ENCODE data around the gene HTT-AS.

Gene HTT-AS
- 0 to 0.17 (median 0.09) reads per million in 3 donors for total RNA-seq

- peak within 1 kb of the TSS; percentile 84 for H3K27ac ChIP-seq (ENCODE audit: insufficient read depth, low read length, poor library complexity, severe bottlenecking)
- no peaks in the 10 kb centered on the region for H3K9me3 ChIP-seq (ENCODE audit: control insufficient read depth, low read length)
- H3K36me3 ChIP-seq (ENCODE audit: control insufficient read depth, insufficient read depth, low read length): no peaks in the 10 kb centered on the region
- peak within 1 kb of the TSS; percentile 89 for H3K4me3 ChIP-seq (ENCODE audit: insufficient read depth, low read depth, low read length, poor library complexity, severe bottlenecking)
- H3K27me3 ChIP-seq (replicated peaks; ENCODE audit: control insufficient read depth, insufficient read depth, low read length, poor library complexity, severe bottlenecking): no peaks in the 10 kb centered on the region
- H3K4me1 ChIP-seq (ENCODE audit: control insufficient read depth, insufficient read depth, low read length, poor library complexity, severe bottlenecking): peaks cover 6% of the 10 kb centered on the region
- DNase-seq: peak; percentile 94 to 99 (median 96)
Measured at GRCh38 chr4:3074078-3074845, at the start of gene HTT-AS, which contains the start of gene HTT. TSS of gene HTT-AS (minus strand) at chr4:3074538. TSS of gene HTT (plus strand) at chr4:3074681. CDS start at chr4:3074826, 145 bp downstream.

GRCh38 chr4:3123181-3123671, 48.9 kb upstream of the HTT-AS start:
- DNase-seq: no peak
- no peaks in the 10 kb centered on the region for H3K4me1 ChIP-seq (ENCODE audit: control insufficient read depth, insufficient read depth, low read length, poor library complexity, severe bottlenecking)
- no peak overlapping the region for H3K27ac ChIP-seq (ENCODE audit: insufficient read depth, low read length, poor library complexity, severe bottlenecking)
- peaks cover 34% of the 10 kb centered on the region for H3K36me3 ChIP-seq (ENCODE audit: control insufficient read depth, insufficient read depth, low read length)
- H3K4me3 ChIP-seq (ENCODE audit: insufficient read depth, low read depth, low read length, poor library complexity, severe bottlenecking): no peak overlapping the region
- no peaks in the 10 kb centered on the region for H3K9me3 ChIP-seq (ENCODE audit: control insufficient read depth, low read length)
- no peaks in the 10 kb centered on the region for H3K27me3 ChIP-seq (replicated peaks; ENCODE audit: control insufficient read depth, insufficient read depth, low read length, poor library complexity, severe bottlenecking)

GRCh38 chr4:3122081-3122563, 47.8 kb upstream of the HTT-AS start:
- H3K4me1 ChIP-seq (ENCODE audit: control insufficient read depth, insufficient read depth, low read length, poor library complexity, severe bottlenecking): no peaks in the 10 kb centered on the region
- H3K27ac ChIP-seq (ENCODE audit: insufficient read depth, low read length, poor library complexity, severe bottlenecking): no peak overlapping the region
- peaks cover 36% of the 10 kb centered on the region for H3K36me3 ChIP-seq (ENCODE audit: control insufficient read depth, insufficient read depth, low read length)

GRCh38 chr4:3121596-3121995, 47.3 kb upstream of the HTT-AS start:
- H3K36me3 ChIP-seq (ENCODE audit: control insufficient read depth, insufficient read depth, low read length): peaks cover 35% of the 10 kb centered on the region
- no peak overlapping the region for H3K27ac ChIP-seq (ENCODE audit: insufficient read depth, low read length, poor library complexity, severe bottlenecking)

More at GRCh38 chr4:3122081-3122563, 47.8 kb upstream of the HTT-AS start:
- Histone ChIP-seq H3K9me3 (ENCODE audit: control insufficient read depth, low read length) (no peaks in the 10 kb centered on the region), H3K27me3 (replicated peaks; ENCODE audit: control insufficient read depth, insufficient read depth, low read length, poor library complexity, severe bottlenecking) (no peaks in the 10 kb centered on the region), H3K4me3 (ENCODE audit: insufficient read depth, low read depth, low read length, poor library complexity, severe bottlenecking) (no peak overlapping the region)
- no peak for DNase-seq

GRCh38 chr4:3121110-3121509, 46.8 kb upstream of the HTT-AS start:
- no peak for DNase-seq
- Histone ChIP-seq H3K4me3 (ENCODE audit: insufficient read depth, low read depth, low read length, poor library complexity, severe bottlenecking) (no peak overlapping the region), H3K27ac (ENCODE audit: insufficient read depth, low read length, poor library complexity, severe bottlenecking) (no peak overlapping the region), H3K4me1 (ENCODE audit: control insufficient read depth, insufficient read depth, low read length, poor library complexity, severe bottlenecking) (no peaks in the 10 kb centered on the region), H3K36me3 (ENCODE audit: control insufficient read depth, insufficient read depth, low read length) (peaks cover 39% of the 10 kb centered on the region), H3K27me3 (replicated peaks; ENCODE audit: control insufficient read depth, insufficient read depth, low read length, poor library complexity, severe bottlenecking) (no peaks in the 10 kb centered on the region), H3K9me3 (ENCODE audit: control insufficient read depth, low read length) (no peaks in the 10 kb centered on the region)

More at GRCh38 chr4:3121596-3121995, 47.3 kb upstream of the HTT-AS start:
- Histone ChIP-seq H3K4me3 (ENCODE audit: insufficient read depth, low read depth, low read length, poor library complexity, severe bottlenecking) (no peak overlapping the region), H3K27me3 (replicated peaks; ENCODE audit: control insufficient read depth, insufficient read depth, low read length, poor library complexity, severe bottlenecking) (no peaks in the 10 kb centered on the region), H3K9me3 (ENCODE audit: control insufficient read depth, low read length) (no peaks in the 10 kb centered on the region), H3K4me1 (ENCODE audit: control insufficient read depth, insufficient read depth, low read length, poor library complexity, severe bottlenecking) (no peaks in the 10 kb centered on the region)
- DNase-seq: no peak

GRCh38 chr4:3119464-3119863, 45.1 kb upstream of the HTT-AS start:
- H3K27ac ChIP-seq (ENCODE audit: insufficient read depth, low read length, poor library complexity, severe bottlenecking): no peak overlapping the region

GRCh38 chr4:3118312-3118711, 44.0 kb upstream of the HTT-AS start:
- Histone ChIP-seq H3K36me3 (ENCODE audit: control insufficient read depth, insufficient read depth, low read length) (peaks cover 46% of the 10 kb centered on the region), H3K27me3 (replicated peaks; ENCODE audit: control insufficient read depth, insufficient read depth, low read length, poor library complexity, severe bottlenecking) (no peaks in the 10 kb centered on the region), H3K9me3 (ENCODE audit: control insufficient read depth, low read length) (no peaks in the 10 kb centered on the region), H3K4me1 (ENCODE audit: control insufficient read depth, insufficient read depth, low read length, poor library complexity, severe bottlenecking) (no peaks in the 10 kb centered on the region), H3K4me3 (ENCODE audit: insufficient read depth, low read depth, low read length, poor library complexity, severe bottlenecking) (no peak overlapping the region), H3K27ac (ENCODE audit: insufficient read depth, low read length, poor library complexity, severe bottlenecking) (no peak overlapping the region)
- DNase-seq: no peak

More at GRCh38 chr4:3119464-3119863, 45.1 kb upstream of the HTT-AS start:
- H3K4me3 ChIP-seq (ENCODE audit: insufficient read depth, low read depth, low read length, poor library complexity, severe bottlenecking): no peak overlapping the region
- no peaks in the 10 kb centered on the region for H3K9me3 ChIP-seq (ENCODE audit: control insufficient read depth, low read length)
- no peaks in the 10 kb centered on the region for H3K27me3 ChIP-seq (replicated peaks; ENCODE audit: control insufficient read depth, insufficient read depth, low read length, poor library complexity, severe bottlenecking)
- DNase-seq: no peak
- peaks cover 44% of the 10 kb centered on the region for H3K36me3 ChIP-seq (ENCODE audit: control insufficient read depth, insufficient read depth, low read length)
- H3K4me1 ChIP-seq (ENCODE audit: control insufficient read depth, insufficient read depth, low read length, poor library complexity, severe bottlenecking): no peaks in the 10 kb centered on the region

- Histone ChIP-seq H3K27me3 (replicated peaks; ENCODE audit: control insufficient read depth, insufficient read depth, low read length, poor library complexity, severe bottlenecking) (no peaks in the 10 kb centered on the region), H3K27ac (ENCODE audit: insufficient read depth, low read length, poor library complexity, severe bottlenecking) (no peak overlapping the region), H3K36me3 (ENCODE audit: control insufficient read depth, insufficient read depth, low read length) (peaks cover 57% of the 10 kb centered on the region), H3K9me3 (ENCODE audit: control insufficient read depth, low read length) (no peaks in the 10 kb centered on the region), H3K4me3 (ENCODE audit: insufficient read depth, low read depth, low read length, poor library complexity, severe bottlenecking) (no peak overlapping the region), H3K4me1 (ENCODE audit: control insufficient read depth, insufficient read depth, low read length, poor library complexity, severe bottlenecking) (no peaks in the 10 kb centered on the region)
- DNase-seq: no peak
Measured at GRCh38 chr4:3116955-3117354, 42.6 kb upstream of the HTT-AS start.

- Histone ChIP-seq H3K27me3 (replicated peaks; ENCODE audit: control insufficient read depth, insufficient read depth, low read length, poor library complexity, severe bottlenecking) (no peaks in the 10 kb centered on the region), H3K27ac (ENCODE audit: insufficient read depth, low read length, poor library complexity, severe bottlenecking) (no peak overlapping the region), H3K9me3 (ENCODE audit: control insufficient read depth, low read length) (no peaks in the 10 kb centered on the region), H3K4me3 (ENCODE audit: insufficient read depth, low read depth, low read length, poor library complexity, severe bottlenecking) (no peak overlapping the region), H3K4me1 (ENCODE audit: control insufficient read depth, insufficient read depth, low read length, poor library complexity, severe bottlenecking) (no peaks in the 10 kb centered on the region), H3K36me3 (ENCODE audit: control insufficient read depth, insufficient read depth, low read length) (peaks cover 57% of the 10 kb centered on the region)
- no peak for DNase-seq
Measured at GRCh38 chr4:3115637-3116270, 41.4 kb upstream of the HTT-AS start.

- no peak for DNase-seq
Measured at GRCh38 chr4:3114377-3114776, 40.0 kb upstream of the HTT-AS start.

More at GRCh38 chr4:3114377-3114776, 40.0 kb upstream of the HTT-AS start:
- Histone ChIP-seq H3K36me3 (ENCODE audit: control insufficient read depth, insufficient read depth, low read length) (peaks cover 68% of the 10 kb centered on the region), H3K27me3 (replicated peaks; ENCODE audit: control insufficient read depth, insufficient read depth, low read length, poor library complexity, severe bottlenecking) (no peaks in the 10 kb centered on the region), H3K9me3 (ENCODE audit: control insufficient read depth, low read length) (no peaks in the 10 kb centered on the region), H3K4me1 (ENCODE audit: control insufficient read depth, insufficient read depth, low read length, poor library complexity, severe bottlenecking) (no peaks in the 10 kb centered on the region), H3K27ac (ENCODE audit: insufficient read depth, low read length, poor library complexity, severe bottlenecking) (no peak overlapping the region), H3K4me3 (ENCODE audit: insufficient read depth, low read depth, low read length, poor library complexity, severe bottlenecking) (no peak overlapping the region)

All from effector memory CD4-positive, alpha-beta T cell (primary cell).